ENCODE measurements around the gene ATXN1L.

The ATXN1L gene

DNA sequence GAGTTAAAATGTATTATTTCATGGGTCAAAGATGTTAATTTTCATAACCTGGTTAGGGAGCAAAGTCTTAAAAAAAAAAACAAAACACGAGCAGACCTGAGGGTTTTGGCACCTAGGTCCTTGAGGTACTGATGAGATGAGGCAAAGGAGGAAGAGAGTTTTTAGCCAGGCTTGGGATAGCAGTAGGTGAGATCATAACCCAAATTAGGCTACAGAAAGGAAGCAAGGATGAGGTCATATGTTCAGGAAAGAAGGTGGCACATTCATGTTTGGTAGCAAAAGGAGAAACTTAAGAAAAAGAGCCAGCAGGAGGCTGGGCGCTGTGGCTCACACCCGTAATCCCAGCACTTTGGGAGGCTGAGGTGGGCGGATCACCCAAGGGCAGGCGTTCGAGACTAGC is 2.8 kb downstream of the ATXN1L start:
- TF ChIP-seq CTCF (IDR thresholded peaks at IDR 0.05): no peak
- Histone ChIP-seq H3K9me3 (no peaks in the 10 kb centered on the region), H3K27me3 (no peaks in the 10 kb centered on the region), H3K4me1 (peaks cover 0 to 22% (median 13%) of the 10 kb centered on the region in 4 donors), H3K36me3 (peaks cover 38 to 53% (median 46%) of the 10 kb centered on the region in 3 donors), H3K27ac (no peak overlapping the region), H3K4me3 (no peak overlapping the region)
- no peak for DNase-seq
- intact Hi-C loops (cut with DNase I; ENCODE audit: low total_unique reads): loop anchor here (5.0 kb wide), 1 partner anchor 36 kb away; no protein-coding TSS in a partner anchor

DNA sequence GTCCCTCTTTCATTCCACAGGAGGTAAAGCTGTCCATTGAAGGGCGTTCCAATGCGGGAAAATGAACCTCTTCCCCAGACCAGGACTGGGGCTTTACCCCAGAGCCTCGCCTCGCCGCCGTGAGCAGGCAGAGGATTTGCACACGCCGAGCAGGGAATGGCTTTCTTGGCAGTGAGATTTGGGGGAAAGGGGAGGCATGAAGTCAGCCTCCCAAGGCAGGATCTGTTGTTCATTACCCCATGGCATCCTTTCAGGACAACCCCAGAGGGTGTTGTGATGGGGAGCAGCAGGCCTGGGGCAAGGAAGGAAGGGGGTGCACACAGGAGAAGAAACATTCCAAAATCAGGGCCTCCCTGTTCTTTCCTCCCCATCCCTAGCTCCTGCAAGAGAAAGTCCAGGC is 6.0 kb downstream of the ATXN1L start:
- Histone ChIP-seq H3K9me3 (no peaks in the 10 kb centered on the region), H3K27ac (no peak overlapping the region), H3K27me3 (no peaks in the 10 kb centered on the region), H3K4me3 (no peak overlapping the region), H3K4me1 (peaks cover 0 to 17% (median 10%) of the 10 kb centered on the region in 4 donors), H3K36me3 (peaks cover 46 to 77% (median 48%) of the 10 kb centered on the region in 3 donors)
- DNase-seq: no peak
- no peak for TF ChIP-seq CTCF (IDR thresholded peaks at IDR 0.05)
- intact Hi-C loops (cut with DNase I; ENCODE audit: low total_unique reads): no loop called here

DNA sequence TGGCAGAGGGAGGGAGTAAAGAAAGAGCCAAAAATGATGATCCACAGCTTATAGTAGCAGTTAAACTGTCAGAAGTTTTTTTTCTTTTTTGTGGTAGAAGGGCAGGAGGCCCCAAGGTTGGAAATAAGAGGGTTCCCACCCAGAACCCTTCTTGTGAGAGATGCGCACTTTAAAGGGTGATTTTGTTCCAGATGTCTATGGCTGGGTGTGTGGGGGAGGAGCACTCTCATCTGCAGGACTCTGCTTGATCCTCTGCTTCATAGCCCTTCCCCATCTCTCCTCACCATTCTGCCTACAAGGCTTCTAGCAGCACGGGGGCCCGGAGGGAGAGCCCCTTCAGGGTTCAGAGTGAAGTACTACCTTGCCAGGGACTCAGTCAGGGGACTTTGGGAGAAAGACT is 6.4 kb downstream of the ATXN1L start:
- Histone ChIP-seq H3K9me3 (no peaks in the 10 kb centered on the region), H3K36me3 (peaks cover 46 to 77% (median 48%) of the 10 kb centered on the region in 3 donors), H3K4me3 (no peak overlapping the region), H3K4me1 (peaks cover 0 to 14% (median 6%) of the 10 kb centered on the region in 4 donors), H3K27ac (no peak overlapping the region), H3K27me3 (no peaks in the 10 kb centered on the region)
- intact Hi-C loops (cut with DNase I; ENCODE audit: low total_unique reads): no loop called here
- no peak for DNase-seq
- no peak for TF ChIP-seq CTCF (IDR thresholded peaks at IDR 0.05)

- Histone ChIP-seq H3K9me3 (no peaks in the 10 kb centered on the region), H3K27me3 (no peaks in the 10 kb centered on the region), H3K36me3 (peaks cover 46 to 77% (median 48%) of the 10 kb centered on the region in 3 donors), H3K4me1 (peaks cover 0 to 14% (median 2%) of the 10 kb centered on the region in 4 donors), H3K4me3 (no peak overlapping the region), H3K27ac (no peak overlapping the region)
- TF ChIP-seq CTCF (IDR thresholded peaks at IDR 0.05): no peak
- DNase-seq: no peak
- intact Hi-C loops (cut with DNase I; ENCODE audit: low total_unique reads): no loop called here
Observed at GRCh38 chr16:71852561-71852960, 6.8 kb downstream of the ATXN1L start.

DNA sequence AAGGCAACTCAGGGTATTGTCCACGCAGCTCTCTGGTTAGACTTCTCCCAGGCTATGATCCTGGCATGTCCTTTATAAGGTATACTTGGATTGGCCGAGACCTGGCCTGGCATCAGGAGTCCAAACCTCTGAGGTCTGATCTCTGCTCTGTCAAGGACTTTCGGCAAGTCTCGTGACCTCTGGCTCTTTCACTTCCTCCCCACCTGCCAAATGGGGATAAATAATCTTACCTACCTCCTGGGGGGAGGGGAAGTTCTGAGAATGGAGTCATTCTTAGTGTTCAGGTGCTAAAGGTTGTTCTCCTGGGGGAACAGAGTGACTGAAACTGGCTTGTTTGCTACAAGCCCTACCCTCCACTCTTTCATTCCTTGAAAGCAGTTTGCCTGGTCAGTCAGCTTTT is 7.6 kb downstream of the ATXN1L start:
- Histone ChIP-seq H3K4me1 (peaks cover 0 to 16% (median 1%) of the 10 kb centered on the region in 4 donors), H3K9me3 (no peaks in the 10 kb centered on the region), H3K27ac (no peak overlapping the region), H3K27me3 (no peaks in the 10 kb centered on the region), H3K36me3 (peaks cover 41 to 76% (median 48%) of the 10 kb centered on the region in 3 donors), H3K4me3 (no peak overlapping the region)
- TF ChIP-seq CTCF (IDR thresholded peaks at IDR 0.05): no peak
- DNase-seq: no peak
- intact Hi-C loops (cut with DNase I; ENCODE audit: low total_unique reads): no loop called here
